HepG2 (cell line): ENCODE data around the gene MT1M. TPM values are rescaled to one million over a fixed set of nuclear protein-coding genes. Genes with fewer than 3 reads are reported as not detected.

Experiments
- FOXA1 ChIP-seq, 2 experiments: fragments of 450-650 bp in 1 of 2; sonication (generic) in 1 of 2; formaldehyde crosslinking in 1 of 2; IDR thresholded peaks; 2 replicates each; pipeline versions ENCODE4 v1.4.0 to v1.6.1; 2016 to 2020; ENCODE audit warnings: missing genetic modification reagents in 1 of 2
- MAZ ChIP-seq, 2 experiments: sonication (generic) in 1 of 2; formaldehyde crosslinking in 1 of 2; IDR thresholded peaks; 2 replicates each; pipeline versions ENCODE4 v1.5.0 to v1.6.1; 2012 to 2020; ENCODE audit warnings: low read depth in 2 of 2, mild to moderate bottlenecking in 2 of 2, borderline replicate concordance in 1 of 2, improper control_type of control experiment in 1 of 2, low read length in 1 of 2, missing genetic modification reagents in 1 of 2, moderate library complexity in 1 of 2
- ZNF569 ChIP-seq: sonication (generic); formaldehyde crosslinking; IDR thresholded peaks from 2 replicates; pipeline ENCODE4 v1.5.0; 2020; ENCODE audit warnings: mild to moderate bottlenecking, missing genetic modification reagents, moderate library complexity, borderline replicate concordance
- ZNF619 ChIP-seq: sonication (generic); formaldehyde crosslinking; IDR thresholded peaks from 2 replicates; pipeline ENCODE4 v1.4.0; 2020; ENCODE audit warnings: mild to moderate bottlenecking, missing genetic modification reagents
- polyA plus RNA-seq, 8 experiments: library from polyadenylated mRNA; depleted of rRNA in 3 of 8; stranded (reverse) in 7 of 8; unstranded in 1 of 8; fragments of >200 nt; fragmentation: Illumina TruSeq in 4 of 8; extraction: Trizol in 4 of 8; gene quantifications; 2 replicates each; pipeline versions ENCODE4 v1.2.1 to v1.2.3, GENCODE V29; 2011 to 2016; ENCODE audit warnings: low read depth in 4 of 8, missing spikeins in 1 of 8, mixed read lengths in 1 of 8; ENCODE audit not compliant: insufficient read depth in 1 of 8
- total RNA-seq, 5 experiments: library from RNA; depleted of rRNA; stranded (reverse); fragments of >200 nt; fragmentation: Illumina TruSeq; extraction: Trizol; gene quantifications; 2 replicates each; pipeline ENCODE4 v1.2.3, GENCODE V29; 2016; ENCODE audit warnings: low read depth in 1 of 5
- TF ChIP-seq, protein P1 (sequence below): sonication (generic); formaldehyde crosslinking; conservative IDR thresholded peaks from 2 replicates; pipeline ENCODE4 v1.4.0; 2020; ENCODE audit warnings: mild to moderate bottlenecking, missing genetic modification reagents, moderate library complexity
- TF ChIP-seq, protein P2 (sequence below): sonication (generic); formaldehyde crosslinking; IDR thresholded peaks from 2 replicates; pipeline ENCODE4 v1.4.0; 2020; ENCODE audit warnings: missing genetic modification reagents
- TF ChIP-seq, protein P3 (sequence below): sonication (generic); formaldehyde crosslinking; IDR thresholded peaks from 2 replicates; pipeline ENCODE4 v1.5.0; 2020; ENCODE audit warnings: mild to moderate bottlenecking, missing genetic modification reagents, borderline replicate concordance
- TF ChIP-seq, protein P4 (sequence below): conservative IDR thresholded peaks from 2 replicates; pipeline ENCODE4 v1.6.1; 2018; ENCODE audit warnings: missing genetic modification reagents
- TF ChIP-seq, protein P5 (sequence below), 2 experiments: fragments of 450-650 bp in 1 of 2; sonication (generic) in 1 of 2; formaldehyde crosslinking; IDR thresholded peaks; 2 replicates each; pipeline versions ENCODE4 v1.5.0 to v1.8.0; 2020 to 2022; ENCODE audit warnings: mild to moderate bottlenecking in 1 of 2, missing genetic modification reagents in 1 of 2

Gene MT1M
- total and polyA plus RNA-seq, 2 of the 13 experiments (the other 11 are each of a cell fraction or from before 2014, with no cell fraction given), result 4.6 TPM; not detected in 1

DNA sequence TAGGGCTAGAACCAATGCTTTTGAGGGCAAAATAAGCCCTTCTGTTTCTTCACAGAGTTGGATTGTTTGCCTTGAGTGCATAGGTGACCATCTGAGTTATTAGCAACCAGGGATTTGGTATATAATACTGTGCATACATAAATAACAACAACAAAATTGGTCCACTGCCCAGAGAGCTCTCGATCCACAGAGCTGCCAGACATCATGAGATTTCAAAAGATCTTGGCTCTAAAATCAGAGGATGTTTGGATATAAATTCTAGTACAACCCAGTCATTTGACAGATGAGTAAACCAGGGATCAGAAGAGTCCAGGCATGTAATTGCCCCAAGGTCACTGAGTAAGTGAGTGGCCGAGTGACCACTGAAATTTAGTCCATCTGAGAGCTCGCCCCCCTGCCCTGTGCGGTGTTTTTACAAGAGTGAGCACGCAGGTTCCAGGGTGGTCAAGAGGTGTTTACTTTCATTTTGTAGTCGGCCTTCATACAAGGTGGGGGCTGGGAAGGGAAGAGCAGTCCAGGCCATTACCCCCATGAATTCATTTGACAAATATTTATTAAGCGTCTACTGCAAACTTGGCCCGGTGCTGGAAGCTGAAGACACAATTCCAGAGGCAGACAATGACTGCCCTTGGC lies 25.9 kb upstream of the MT1M start (continued):
- TF ChIP-seq, protein P1, sequence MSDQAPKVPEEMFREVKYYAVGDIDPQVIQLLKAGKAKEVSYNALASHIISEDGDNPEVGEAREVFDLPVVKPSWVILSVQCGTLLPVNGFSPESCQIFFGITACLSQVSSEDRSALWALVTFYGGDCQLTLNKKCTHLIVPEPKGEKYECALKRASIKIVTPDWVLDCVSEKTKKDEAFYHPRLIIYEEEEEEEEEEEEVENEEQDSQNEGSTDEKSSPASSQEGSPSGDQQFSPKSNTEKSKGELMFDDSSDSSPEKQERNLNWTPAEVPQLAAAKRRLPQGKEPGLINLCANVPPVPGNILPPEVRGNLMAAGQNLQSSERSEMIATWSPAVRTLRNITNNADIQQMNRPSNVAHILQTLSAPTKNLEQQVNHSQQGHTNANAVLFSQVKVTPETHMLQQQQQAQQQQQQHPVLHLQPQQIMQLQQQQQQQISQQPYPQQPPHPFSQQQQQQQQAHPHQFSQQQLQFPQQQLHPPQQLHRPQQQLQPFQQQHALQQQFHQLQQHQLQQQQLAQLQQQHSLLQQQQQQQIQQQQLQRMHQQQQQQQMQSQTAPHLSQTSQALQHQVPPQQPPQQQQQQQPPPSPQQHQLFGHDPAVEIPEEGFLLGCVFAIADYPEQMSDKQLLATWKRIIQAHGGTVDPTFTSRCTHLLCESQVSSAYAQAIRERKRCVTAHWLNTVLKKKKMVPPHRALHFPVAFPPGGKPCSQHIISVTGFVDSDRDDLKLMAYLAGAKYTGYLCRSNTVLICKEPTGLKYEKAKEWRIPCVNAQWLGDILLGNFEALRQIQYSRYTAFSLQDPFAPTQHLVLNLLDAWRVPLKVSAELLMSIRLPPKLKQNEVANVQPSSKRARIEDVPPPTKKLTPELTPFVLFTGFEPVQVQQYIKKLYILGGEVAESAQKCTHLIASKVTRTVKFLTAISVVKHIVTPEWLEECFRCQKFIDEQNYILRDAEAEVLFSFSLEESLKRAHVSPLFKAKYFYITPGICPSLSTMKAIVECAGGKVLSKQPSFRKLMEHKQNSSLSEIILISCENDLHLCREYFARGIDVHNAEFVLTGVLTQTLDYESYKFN (CRISPR knock-in tag), result peak; percentile 97; the same call in 1 of the 2 replicates
- TF ChIP-seq, protein P2, sequence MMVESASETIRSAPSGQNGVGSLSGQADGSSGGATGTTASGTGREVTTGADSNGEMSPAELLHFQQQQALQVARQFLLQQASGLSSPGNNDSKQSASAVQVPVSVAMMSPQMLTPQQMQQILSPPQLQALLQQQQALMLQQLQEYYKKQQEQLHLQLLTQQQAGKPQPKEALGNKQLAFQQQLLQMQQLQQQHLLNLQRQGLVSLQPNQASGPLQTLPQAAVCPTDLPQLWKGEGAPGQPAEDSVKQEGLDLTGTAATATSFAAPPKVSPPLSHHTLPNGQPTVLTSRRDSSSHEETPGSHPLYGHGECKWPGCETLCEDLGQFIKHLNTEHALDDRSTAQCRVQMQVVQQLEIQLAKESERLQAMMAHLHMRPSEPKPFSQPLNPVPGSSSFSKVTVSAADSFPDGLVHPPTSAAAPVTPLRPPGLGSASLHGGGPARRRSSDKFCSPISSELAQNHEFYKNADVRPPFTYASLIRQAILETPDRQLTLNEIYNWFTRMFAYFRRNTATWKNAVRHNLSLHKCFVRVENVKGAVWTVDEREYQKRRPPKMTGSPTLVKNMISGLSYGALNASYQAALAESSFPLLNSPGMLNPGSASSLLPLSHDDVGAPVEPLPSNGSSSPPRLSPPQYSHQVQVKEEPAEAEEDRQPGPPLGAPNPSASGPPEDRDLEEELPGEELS, result no peak
- TF ChIP-seq, protein P3, sequence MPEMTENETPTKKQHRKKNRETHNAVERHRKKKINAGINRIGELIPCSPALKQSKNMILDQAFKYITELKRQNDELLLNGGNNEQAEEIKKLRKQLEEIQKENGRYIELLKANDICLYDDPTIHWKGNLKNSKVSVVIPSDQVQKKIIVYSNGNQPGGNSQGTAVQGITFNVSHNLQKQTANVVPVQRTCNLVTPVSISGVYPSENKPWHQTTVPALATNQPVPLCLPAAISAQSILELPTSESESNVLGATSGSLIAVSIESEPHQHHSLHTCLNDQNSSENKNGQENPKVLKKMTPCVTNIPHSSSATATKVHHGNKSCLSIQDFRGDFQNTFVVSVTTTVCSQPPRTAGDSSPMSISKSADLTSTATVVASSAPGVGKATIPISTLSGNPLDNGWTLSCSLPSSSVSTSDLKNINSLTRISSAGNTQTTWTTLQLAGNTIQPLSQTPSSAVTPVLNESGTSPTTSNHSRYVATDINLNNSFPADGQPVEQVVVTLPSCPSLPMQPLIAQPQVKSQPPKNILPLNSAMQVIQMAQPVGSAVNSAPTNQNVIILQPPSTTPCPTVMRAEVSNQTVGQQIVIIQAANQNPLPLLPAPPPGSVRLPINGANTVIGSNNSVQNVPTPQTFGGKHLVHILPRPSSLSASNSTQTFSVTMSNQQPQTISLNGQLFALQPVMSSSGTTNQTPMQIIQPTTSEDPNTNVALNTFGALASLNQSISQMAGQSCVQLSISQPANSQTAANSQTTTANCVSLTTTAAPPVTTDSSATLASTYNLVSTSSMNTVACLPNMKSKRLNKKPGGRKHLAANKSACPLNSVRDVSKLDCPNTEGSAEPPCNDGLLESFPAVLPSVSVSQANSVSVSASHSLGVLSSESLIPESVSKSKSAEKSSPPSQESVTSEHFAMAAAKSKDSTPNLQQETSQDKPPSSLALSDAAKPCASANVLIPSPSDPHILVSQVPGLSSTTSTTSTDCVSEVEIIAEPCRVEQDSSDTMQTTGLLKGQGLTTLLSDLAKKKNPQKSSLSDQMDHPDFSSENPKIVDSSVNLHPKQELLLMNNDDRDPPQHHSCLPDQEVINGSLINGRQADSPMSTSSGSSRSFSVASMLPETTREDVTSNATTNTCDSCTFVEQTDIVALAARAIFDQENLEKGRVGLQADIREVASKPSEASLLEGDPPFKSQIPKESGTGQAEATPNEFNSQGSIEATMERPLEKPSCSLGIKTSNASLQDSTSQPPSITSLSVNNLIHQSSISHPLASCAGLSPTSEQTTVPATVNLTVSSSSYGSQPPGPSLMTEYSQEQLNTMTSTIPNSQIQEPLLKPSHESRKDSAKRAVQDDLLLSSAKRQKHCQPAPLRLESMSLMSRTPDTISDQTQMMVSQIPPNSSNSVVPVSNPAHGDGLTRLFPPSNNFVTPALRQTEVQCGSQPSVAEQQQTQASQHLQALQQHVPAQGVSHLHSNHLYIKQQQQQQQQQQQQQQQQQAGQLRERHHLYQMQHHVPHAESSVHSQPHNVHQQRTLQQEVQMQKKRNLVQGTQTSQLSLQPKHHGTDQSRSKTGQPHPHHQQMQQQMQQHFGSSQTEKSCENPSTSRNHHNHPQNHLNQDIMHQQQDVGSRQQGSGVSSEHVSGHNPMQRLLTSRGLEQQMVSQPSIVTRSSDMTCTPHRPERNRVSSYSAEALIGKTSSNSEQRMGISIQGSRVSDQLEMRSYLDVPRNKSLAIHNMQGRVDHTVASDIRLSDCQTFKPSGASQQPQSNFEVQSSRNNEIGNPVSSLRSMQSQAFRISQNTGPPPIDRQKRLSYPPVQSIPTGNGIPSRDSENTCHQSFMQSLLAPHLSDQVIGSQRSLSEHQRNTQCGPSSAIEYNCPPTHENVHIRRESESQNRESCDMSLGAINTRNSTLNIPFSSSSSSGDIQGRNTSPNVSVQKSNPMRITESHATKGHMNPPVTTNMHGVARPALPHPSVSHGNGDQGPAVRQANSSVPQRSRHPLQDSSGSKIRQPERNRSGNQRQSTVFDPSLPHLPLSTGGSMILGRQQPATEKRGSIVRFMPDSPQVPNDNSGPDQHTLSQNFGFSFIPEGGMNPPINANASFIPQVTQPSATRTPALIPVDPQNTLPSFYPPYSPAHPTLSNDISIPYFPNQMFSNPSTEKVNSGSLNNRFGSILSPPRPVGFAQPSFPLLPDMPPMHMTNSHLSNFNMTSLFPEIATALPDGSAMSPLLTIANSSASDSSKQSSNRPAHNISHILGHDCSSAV (CRISPR knock-in tag), result no peak
- TF ChIP-seq, protein P4, sequence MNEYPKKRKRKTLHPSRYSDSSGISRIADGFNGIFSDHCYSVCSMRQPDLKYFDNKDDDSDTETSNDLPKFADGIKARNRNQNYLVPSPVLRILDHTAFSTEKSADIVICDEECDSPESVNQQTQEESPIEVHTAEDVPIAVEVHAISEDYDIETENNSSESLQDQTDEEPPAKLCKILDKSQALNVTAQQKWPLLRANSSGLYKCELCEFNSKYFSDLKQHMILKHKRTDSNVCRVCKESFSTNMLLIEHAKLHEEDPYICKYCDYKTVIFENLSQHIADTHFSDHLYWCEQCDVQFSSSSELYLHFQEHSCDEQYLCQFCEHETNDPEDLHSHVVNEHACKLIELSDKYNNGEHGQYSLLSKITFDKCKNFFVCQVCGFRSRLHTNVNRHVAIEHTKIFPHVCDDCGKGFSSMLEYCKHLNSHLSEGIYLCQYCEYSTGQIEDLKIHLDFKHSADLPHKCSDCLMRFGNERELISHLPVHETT (CRISPR knock-in tag), result 0 out of 2 replicates have a peak, but pooled peaks have one; percentile 22
- TF ChIP-seq FOXA1 (IDR thresholded peaks at IDR 0.05) (no peak), FOXA1 (CRISPR knock-in tag; IDR thresholded peaks at IDR 0.05) (peak; percentile 75), ZNF569 (CRISPR knock-in tag) (no peak), MAZ (IDR thresholded peaks at IDR 0.05; ENCODE audit: borderline replicate concordance, low read depth, low read length) (peak; percentile 70), MAZ (CRISPR knock-in tag; IDR thresholded peaks at IDR 0.05; ENCODE audit: low read depth) (no peak; the same call in 1 of the 2 replicates), ZNF619 (CRISPR knock-in tag) (peak; percentile 31; the same call in 1 of the 2 replicates)
- TF ChIP-seq, protein P5, sequence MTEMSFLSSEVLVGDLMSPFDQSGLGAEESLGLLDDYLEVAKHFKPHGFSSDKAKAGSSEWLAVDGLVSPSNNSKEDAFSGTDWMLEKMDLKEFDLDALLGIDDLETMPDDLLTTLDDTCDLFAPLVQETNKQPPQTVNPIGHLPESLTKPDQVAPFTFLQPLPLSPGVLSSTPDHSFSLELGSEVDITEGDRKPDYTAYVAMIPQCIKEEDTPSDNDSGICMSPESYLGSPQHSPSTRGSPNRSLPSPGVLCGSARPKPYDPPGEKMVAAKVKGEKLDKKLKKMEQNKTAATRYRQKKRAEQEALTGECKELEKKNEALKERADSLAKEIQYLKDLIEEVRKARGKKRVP (CRISPR knock-in tag; IDR thresholded peaks at IDR 0.05), result peak in 1 of 2 experiments; percentile 66; a peak in 1 of 4 replicates
